GM23338 (cell line): ENCODE measurements around the gene LHX3. TPM values are rescaled to one million over a fixed set of nuclear protein-coding genes. Genes with fewer than 3 reads are reported as not detected.
A peak's percentile ranks its signal among the peaks of the same experiment; 100 is the strongest.

ENCODE experiments used
- ATAC-seq: fragments of 200-7000 bp; cut with Tn5 transposase; 3 replicates; pipeline ENCODE4 v1.9.1; 2020
- DNase-seq: peaks from one replicate; pipeline ENCODE4 v3.0.0-alpha.2; 2015; ENCODE audit warnings: low spot score
- H2AFZ ChIP-seq: fragments of 200-600 bp; sonication (generic); 2 replicates; pipeline ENCODE4 v1.8.0; 2016; ENCODE audit warnings: antibody characterized with exemption, mild to moderate bottlenecking, moderate library complexity
- H3F3A ChIP-seq: fragments of 200-600 bp; sonication (generic); replicated peaks from 2 replicates; pipeline ENCODE4 v1.8.0; 2017; ENCODE audit warnings: antibody characterized with exemption, mixed run types, low read depth
- H3K27ac ChIP-seq: fragments of 200-600 bp; sonication (generic); 2 replicates; pipeline ENCODE4 v1.6.1; 2016; ENCODE audit warnings: low read depth
- H3K27me3 ChIP-seq: fragments of 200-600 bp; sonication (generic); 2 replicates; pipeline ENCODE4 v1.8.0; 2016; ENCODE audit warnings: mild to moderate bottlenecking, mixed run types, moderate library complexity; ENCODE audit not compliant: insufficient read depth
- H3K36me3 ChIP-seq: fragments of 200-600 bp; sonication (generic); 2 replicates; pipeline ENCODE4 v1.8.0; 2016; ENCODE audit warnings: mild to moderate bottlenecking; ENCODE audit not compliant: insufficient read depth
- H3K4me1 ChIP-seq: fragments of 200-600 bp; sonication (generic); 2 replicates; pipeline ENCODE4 v1.8.0; 2016; ENCODE audit warnings: mild to moderate bottlenecking, moderate library complexity; ENCODE audit not compliant: insufficient read depth
- H3K4me2 ChIP-seq: fragments of 200-600 bp; sonication (generic); 2 replicates; pipeline ENCODE4 v1.7.1; 2017; ENCODE audit warnings: mixed run types
- H3K4me3 ChIP-seq: fragments of 200-600 bp; sonication (generic); 2 replicates; pipeline ENCODE4 v1.6.1; 2016; ENCODE audit warnings: mixed run types
- H3K79me2 ChIP-seq: fragments of 200-600 bp; sonication (generic); replicated peaks from 2 replicates; pipeline ENCODE4 v1.8.0; 2017; ENCODE audit warnings: mild to moderate bottlenecking; ENCODE audit not compliant: insufficient read depth
- H3K9me2 ChIP-seq: fragments of 200-600 bp; sonication (generic); 2 replicates; pipeline ENCODE4 v1.8.0; 2017; ENCODE audit not compliant: insufficient read depth
- H4K20me1 ChIP-seq: fragments of 200-600 bp; sonication (generic); replicated peaks from 2 replicates; pipeline ENCODE4 v1.8.0; 2017; ENCODE audit warnings: mild to moderate bottlenecking; ENCODE audit not compliant: insufficient read depth
- H3K27ac Mint-ChIP-seq: 2 replicates; pipeline ENCODE4 v1.8.0; 2020; ENCODE audit warnings: inconsistent platforms, mild to moderate bottlenecking, moderate library complexity, mixed read lengths
- H3K27me3 Mint-ChIP-seq: 3 replicates; pipeline ENCODE4 v1.8.0; 2022; ENCODE audit warnings: low read depth, mild to moderate bottlenecking, moderate library complexity, mixed read lengths, inconsistent platforms; ENCODE audit not compliant: insufficient read depth, poor library complexity
- H3K36me3 Mint-ChIP-seq: 3 replicates; pipeline ENCODE4 v1.8.0; 2021; ENCODE audit warnings: low read depth, mild to moderate bottlenecking, inconsistent platforms, moderate library complexity, mixed read lengths
- H3K4me1 Mint-ChIP-seq: 3 replicates; pipeline ENCODE4 v1.8.0; 2020; ENCODE audit warnings: mild to moderate bottlenecking, inconsistent platforms, mixed read lengths
- H3K4me3 Mint-ChIP-seq: 3 replicates; pipeline ENCODE4 v1.8.0; 2021; ENCODE audit warnings: moderate library complexity, mild to moderate bottlenecking, inconsistent platforms, mixed read lengths
- H3K9me3 Mint-ChIP-seq: 3 replicates; pipeline ENCODE4 v1.8.0; 2020; ENCODE audit warnings: moderate library complexity, mild to moderate bottlenecking, inconsistent platforms, mixed read lengths
- CREB1 ChIP-seq: fragments of 250-450 bp; sonication (Bioruptor Pico); IDR thresholded peaks from 2 replicates; pipeline ENCODE4 v1.5.0; 2020; ENCODE audit warnings: low read depth, mild to moderate bottlenecking, moderate library complexity
- EZH2 ChIP-seq: fragments of 200-600 bp; sonication (generic); IDR thresholded peaks from one replicate; pipeline ENCODE4 v1.8.0; 2017; ENCODE audit warnings: antibody characterized with exemption, mild to moderate bottlenecking, low read depth; ENCODE audit not compliant: unreplicated experiment
- EZH2phosphoT487 ChIP-seq: fragments of 200-600 bp; sonication (generic); IDR thresholded peaks from one replicate; pipeline ENCODE4 v1.8.1; 2018; ENCODE audit warnings: antibody characterized with exemption; ENCODE audit not compliant: unreplicated experiment
- JUNB ChIP-seq: IDR thresholded peaks from one replicate; pipeline ENCODE4 v1.6.1; 2016; ENCODE audit warnings: antibody characterized with exemption; ENCODE audit not compliant: unreplicated experiment
- NANOG ChIP-seq: IDR thresholded peaks from 2 replicates; pipeline ENCODE4 v1.6.1; 2016; ENCODE audit warnings: antibody characterized with exemption, borderline replicate concordance
- POLR2AphosphoS5 ChIP-seq: IDR thresholded peaks from 2 replicates; pipeline ENCODE4 v1.6.1; 2016; ENCODE audit warnings: antibody characterized with exemption, low read depth
- STAT1 ChIP-seq: IDR thresholded peaks from one replicate; pipeline ENCODE4 v1.6.1; 2016; ENCODE audit warnings: antibody characterized with exemption; ENCODE audit not compliant: unreplicated experiment
- ZNF114 ChIP-seq: fragments of 250-450 bp; sonication (Bioruptor Pico); IDR thresholded peaks from 2 replicates; pipeline ENCODE4 v1.5.0; 2020; ENCODE audit warnings: mild to moderate bottlenecking, moderate library complexity
- ZNF331 ChIP-seq: fragments of 250-450 bp; sonication (Bioruptor Pico); IDR thresholded peaks from 2 replicates; pipeline ENCODE4 v1.5.0; 2020; ENCODE audit warnings: low read depth, mild to moderate bottlenecking, moderate library complexity
- polyA plus RNA-seq: library from polyadenylated mRNA; unstranded; fragments of >200 nt; fragmentation: Nextera tagmentation; extraction: Ambion mirVana; gene quantifications from 2 replicates; pipeline ENCODE4 v1.2.1, GENCODE V29; 2016
- total RNA-seq: library from RNA; depleted of rRNA; stranded (reverse); fragments of >200 nt; shearing (Covaris generic); gene quantifications from 2 replicates; pipeline ENCODE4 v1.2.3, GENCODE V29; 2014
- TF ChIP-seq, protein P1 (sequence below): IDR thresholded peaks from one replicate; pipeline ENCODE4 v1.6.1; 2018; ENCODE audit warnings: antibody characterized with exemption; ENCODE audit not compliant: unreplicated experiment
- TF ChIP-seq, protein P2 (sequence below): IDR thresholded peaks from 2 replicates; pipeline ENCODE4 v1.6.1; 2016; ENCODE audit warnings: antibody characterized with exemption
- TF ChIP-seq, protein P3 (sequence below), 2 experiments: fragments of 200-600 bp in 1 of 2; sonication (generic) in 1 of 2; conservative IDR thresholded peaks; 2 replicates each; pipeline versions ENCODE4 v1.5.1 to v1.6.1; 2016 to 2017; ENCODE audit warnings: antibody characterized with exemption in 2 of 2, low read depth in 2 of 2, mild to moderate bottlenecking in 2 of 2, moderate library complexity in 1 of 2
- TF ChIP-seq, protein P4 (sequence below): fragments of 250-450 bp; sonication (Bioruptor Pico); IDR thresholded peaks from 2 replicates; pipeline ENCODE4 v1.5.0; 2020; ENCODE audit warnings: mild to moderate bottlenecking, moderate library complexity

Gene LHX3
- total and polyA plus RNA-seq, 2 experiments from 2014 or later: 0.08 TPM; not detected in 1

DNA sequence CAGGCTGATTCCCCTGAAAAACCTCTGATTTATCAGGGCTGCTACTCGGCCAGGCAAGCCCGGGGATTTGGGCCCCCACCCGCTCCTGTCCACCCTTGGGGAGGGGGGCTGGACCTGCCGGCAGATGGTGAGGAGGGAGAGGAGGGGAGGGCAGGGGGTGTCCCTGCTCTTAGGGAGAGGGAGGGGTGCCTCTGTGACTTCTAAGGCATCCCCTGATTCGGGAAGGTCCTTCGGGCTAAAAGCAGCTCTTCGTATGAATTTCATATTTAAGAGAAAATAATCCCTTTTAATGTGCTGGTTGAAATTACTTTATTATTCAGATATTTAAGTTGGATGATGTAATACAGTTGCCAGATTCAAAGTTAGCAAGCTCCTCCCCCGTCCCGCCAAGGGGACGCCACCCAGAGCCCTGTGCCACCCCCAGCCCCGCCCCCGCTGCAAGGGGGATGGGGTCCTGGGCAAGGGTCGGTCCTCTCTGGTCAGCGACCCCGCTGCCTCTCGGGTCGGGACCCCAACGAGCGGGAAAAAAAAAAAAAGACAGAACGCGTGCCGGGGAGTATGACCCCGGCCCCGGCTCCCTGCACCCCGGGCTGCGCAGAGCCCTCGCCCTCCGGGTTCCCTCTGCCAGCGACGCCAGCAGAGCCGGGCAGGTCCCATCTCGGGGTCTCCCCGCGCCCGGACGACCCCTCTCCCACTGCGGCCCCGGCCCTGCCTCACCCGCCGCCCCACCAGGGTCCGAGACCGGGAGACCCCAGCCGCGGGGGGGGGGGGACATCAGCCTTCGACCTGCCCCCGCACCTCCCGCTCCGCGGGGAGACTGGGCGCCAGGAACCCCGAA lies 12.4 kb downstream of the LHX3 start:
- Mint-ChIP-seq H3K27ac (no peak overlapping the region), H3K36me3 (no peaks in the 10 kb centered on the region), H3K9me3 (no peaks in the 10 kb centered on the region), H3K4me3 (peak overlapping the region; percentile 51), H3K4me1 (peaks cover 26% of the 10 kb centered on the region), H3K27me3 (peaks cover 76% of the 10 kb centered on the region)
- no peaks in the 10 kb centered on the region for H3K36me3 ChIP-seq
- peak; percentile 8 for ATAC-seq
- no peaks in the 10 kb centered on the region; the same call in 1 of the 2 replicates for H4K20me1 ChIP-seq
- H3K79me2 ChIP-seq: no peaks in the 10 kb centered on the region
- peak overlapping the region; percentile 79 for H3K4me2 ChIP-seq
- TF ChIP-seq, protein P1, sequence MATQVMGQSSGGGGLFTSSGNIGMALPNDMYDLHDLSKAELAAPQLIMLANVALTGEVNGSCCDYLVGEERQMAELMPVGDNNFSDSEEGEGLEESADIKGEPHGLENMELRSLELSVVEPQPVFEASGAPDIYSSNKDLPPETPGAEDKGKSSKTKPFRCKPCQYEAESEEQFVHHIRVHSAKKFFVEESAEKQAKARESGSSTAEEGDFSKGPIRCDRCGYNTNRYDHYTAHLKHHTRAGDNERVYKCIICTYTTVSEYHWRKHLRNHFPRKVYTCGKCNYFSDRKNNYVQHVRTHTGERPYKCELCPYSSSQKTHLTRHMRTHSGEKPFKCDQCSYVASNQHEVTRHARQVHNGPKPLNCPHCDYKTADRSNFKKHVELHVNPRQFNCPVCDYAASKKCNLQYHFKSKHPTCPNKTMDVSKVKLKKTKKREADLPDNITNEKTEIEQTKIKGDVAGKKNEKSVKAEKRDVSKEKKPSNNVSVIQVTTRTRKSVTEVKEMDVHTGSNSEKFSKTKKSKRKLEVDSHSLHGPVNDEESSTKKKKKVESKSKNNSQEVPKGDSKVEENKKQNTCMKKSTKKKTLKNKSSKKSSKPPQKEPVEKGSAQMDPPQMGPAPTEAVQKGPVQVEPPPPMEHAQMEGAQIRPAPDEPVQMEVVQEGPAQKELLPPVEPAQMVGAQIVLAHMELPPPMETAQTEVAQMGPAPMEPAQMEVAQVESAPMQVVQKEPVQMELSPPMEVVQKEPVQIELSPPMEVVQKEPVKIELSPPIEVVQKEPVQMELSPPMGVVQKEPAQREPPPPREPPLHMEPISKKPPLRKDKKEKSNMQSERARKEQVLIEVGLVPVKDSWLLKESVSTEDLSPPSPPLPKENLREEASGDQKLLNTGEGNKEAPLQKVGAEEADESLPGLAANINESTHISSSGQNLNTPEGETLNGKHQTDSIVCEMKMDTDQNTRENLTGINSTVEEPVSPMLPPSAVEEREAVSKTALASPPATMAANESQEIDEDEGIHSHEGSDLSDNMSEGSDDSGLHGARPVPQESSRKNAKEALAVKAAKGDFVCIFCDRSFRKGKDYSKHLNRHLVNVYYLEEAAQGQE: no peak
- TF ChIP-seq EZH2 (peak; percentile 15), ZNF331 (CRISPR knock-in tag) (no peak), STAT1 (no peak), CREB1 (no peak), NANOG (no peak), POLR2AphosphoS5 (no peak), ZNF114 (CRISPR knock-in tag) (no peak), JUNB (no peak), EZH2phosphoT487 (peak; percentile 12)
- TF ChIP-seq, protein P2, sequence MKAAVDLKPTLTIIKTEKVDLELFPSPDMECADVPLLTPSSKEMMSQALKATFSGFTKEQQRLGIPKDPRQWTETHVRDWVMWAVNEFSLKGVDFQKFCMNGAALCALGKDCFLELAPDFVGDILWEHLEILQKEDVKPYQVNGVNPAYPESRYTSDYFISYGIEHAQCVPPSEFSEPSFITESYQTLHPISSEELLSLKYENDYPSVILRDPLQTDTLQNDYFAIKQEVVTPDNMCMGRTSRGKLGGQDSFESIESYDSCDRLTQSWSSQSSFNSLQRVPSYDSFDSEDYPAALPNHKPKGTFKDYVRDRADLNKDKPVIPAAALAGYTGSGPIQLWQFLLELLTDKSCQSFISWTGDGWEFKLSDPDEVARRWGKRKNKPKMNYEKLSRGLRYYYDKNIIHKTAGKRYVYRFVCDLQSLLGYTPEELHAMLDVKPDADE: no peak
- TF ChIP-seq, protein P3, sequence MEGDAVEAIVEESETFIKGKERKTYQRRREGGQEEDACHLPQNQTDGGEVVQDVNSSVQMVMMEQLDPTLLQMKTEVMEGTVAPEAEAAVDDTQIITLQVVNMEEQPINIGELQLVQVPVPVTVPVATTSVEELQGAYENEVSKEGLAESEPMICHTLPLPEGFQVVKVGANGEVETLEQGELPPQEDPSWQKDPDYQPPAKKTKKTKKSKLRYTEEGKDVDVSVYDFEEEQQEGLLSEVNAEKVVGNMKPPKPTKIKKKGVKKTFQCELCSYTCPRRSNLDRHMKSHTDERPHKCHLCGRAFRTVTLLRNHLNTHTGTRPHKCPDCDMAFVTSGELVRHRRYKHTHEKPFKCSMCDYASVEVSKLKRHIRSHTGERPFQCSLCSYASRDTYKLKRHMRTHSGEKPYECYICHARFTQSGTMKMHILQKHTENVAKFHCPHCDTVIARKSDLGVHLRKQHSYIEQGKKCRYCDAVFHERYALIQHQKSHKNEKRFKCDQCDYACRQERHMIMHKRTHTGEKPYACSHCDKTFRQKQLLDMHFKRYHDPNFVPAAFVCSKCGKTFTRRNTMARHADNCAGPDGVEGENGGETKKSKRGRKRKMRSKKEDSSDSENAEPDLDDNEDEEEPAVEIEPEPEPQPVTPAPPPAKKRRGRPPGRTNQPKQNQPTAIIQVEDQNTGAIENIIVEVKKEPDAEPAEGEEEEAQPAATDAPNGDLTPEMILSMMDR (conservative IDR thresholded peaks at IDR 0.05; ENCODE audit: low read depth in 2 of 2): no peak
- TF ChIP-seq, protein P4, sequence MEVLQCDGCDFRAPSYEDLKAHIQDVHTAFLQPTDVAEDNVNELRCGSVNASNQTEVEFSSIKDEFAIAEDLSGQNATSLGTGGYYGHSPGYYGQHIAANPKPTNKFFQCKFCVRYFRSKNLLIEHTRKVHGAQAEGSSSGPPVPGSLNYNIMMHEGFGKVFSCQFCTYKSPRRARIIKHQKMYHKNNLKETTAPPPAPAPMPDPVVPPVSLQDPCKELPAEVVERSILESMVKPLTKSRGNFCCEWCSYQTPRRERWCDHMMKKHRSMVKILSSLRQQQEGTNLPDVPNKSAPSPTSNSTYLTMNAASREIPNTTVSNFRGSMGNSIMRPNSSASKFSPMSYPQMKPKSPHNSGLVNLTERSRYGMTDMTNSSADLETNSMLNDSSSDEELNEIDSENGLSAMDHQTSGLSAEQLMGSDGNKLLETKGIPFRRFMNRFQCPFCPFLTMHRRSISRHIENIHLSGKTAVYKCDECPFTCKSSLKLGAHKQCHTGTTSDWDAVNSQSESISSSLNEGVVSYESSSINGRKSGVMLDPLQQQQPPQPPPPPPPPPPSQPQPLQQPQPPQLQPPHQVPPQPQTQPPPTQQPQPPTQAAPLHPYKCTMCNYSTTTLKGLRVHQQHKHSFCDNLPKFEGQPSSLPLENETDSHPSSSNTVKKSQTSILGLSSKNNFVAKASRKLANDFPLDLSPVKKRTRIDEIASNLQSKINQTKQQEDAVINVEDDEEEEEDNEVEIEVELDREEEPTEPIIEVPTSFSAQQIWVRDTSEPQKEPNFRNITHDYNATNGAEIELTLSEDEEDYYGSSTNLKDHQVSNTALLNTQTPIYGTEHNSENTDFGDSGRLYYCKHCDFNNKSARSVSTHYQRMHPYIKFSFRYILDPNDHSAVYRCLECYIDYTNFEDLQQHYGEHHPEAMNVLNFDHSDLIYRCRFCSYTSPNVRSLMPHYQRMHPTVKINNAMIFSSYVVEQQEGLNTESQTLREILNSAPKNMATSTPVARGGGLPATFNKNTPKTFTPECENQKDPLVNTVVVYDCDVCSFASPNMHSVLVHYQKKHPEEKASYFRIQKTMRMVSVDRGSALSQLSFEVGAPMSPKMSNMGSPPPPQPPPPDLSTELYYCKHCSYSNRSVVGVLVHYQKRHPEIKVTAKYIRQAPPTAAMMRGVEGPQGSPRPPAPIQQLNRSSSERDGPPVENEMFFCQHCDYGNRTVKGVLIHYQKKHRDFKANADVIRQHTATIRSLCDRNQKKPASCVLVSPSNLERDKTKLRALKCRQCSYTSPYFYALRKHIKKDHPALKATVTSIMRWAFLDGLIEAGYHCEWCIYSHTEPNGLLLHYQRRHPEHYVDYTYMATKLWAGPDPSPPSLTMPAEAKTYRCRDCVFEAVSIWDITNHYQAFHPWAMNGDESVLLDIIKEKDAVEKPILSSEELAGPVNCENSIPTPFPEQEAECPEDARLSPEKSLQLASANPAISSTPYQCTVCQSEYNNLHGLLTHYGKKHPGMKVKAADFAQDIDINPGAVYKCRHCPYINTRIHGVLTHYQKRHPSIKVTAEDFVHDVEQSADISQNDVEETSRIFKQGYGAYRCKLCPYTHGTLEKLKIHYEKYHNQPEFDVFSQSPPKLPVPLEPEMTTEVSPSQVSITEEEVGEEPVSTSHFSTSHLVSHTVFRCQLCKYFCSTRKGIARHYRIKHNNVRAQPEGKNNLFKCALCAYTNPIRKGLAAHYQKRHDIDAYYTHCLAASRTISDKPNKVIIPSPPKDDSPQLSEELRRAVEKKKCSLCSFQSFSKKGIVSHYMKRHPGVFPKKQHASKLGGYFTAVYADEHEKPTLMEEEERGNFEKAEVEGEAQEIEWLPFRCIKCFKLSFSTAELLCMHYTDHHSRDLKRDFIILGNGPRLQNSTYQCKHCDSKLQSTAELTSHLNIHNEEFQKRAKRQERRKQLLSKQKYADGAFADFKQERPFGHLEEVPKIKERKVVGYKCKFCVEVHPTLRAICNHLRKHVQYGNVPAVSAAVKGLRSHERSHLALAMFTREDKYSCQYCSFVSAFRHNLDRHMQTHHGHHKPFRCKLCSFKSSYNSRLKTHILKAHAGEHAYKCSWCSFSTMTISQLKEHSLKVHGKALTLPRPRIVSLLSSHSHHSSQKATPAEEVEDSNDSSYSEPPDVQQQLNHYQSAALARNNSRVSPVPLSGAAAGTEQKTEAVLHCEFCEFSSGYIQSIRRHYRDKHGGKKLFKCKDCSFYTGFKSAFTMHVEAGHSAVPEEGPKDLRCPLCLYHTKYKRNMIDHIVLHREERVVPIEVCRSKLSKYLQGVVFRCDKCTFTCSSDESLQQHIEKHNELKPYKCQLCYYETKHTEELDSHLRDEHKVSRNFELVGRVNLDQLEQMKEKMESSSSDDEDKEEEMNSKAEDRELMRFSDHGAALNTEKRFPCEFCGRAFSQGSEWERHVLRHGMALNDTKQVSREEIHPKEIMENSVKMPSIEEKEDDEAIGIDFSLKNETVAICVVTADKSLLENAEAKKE (CRISPR knock-in tag): no peak
- H3K27ac ChIP-seq: no peak overlapping the region
- peaks cover 74% of the 10 kb centered on the region for H3K27me3 ChIP-seq
- peaks cover 29% of the 10 kb centered on the region for H3K4me1 ChIP-seq
- H3K9me2 ChIP-seq: no peaks in the 10 kb centered on the region
- 0 out of 2 replicates have a peak overlapping the region, but pooled peaks have one; percentile 43 for H2AFZ ChIP-seq
- H3K4me3 ChIP-seq: peak overlapping the region; percentile 58
- H3F3A ChIP-seq: no peaks in the 10 kb centered on the region; the same call in 1 of the 2 replicates
- DNase-seq: peak; percentile 44
